GM18499 (cell line): ENCODE data around the gene POU5F2.

Source experiments
- ATAC-seq: cut with Tn5 transposase; IDR thresholded peaks from one replicate; pipeline ENCODE4 v1.9.1; 2021; ENCODE audit warnings: moderate number of reproducible peaks; ENCODE audit not compliant: insufficient read depth, unreplicated experiment

POU5F2 gene

GRCh38 chr5:93741136-93741811 lies at the start of gene POU5F2:
TSS of gene POU5F2 (minus strand) at chr5:93741600. CDS start at chr5:93741563, 37 bp downstream.
- ATAC-seq, result no peak

GRCh38 chr5:93790401-93790800 lies 49.0 kb upstream of the POU5F2 start:
- no peak for ATAC-seq

- ATAC-seq, result no peak
These were observed 48.0 kb upstream of the POU5F2 start for GRCh38 chr5:93789173-93790067.

- no peak for ATAC-seq
These were observed 46.2 kb upstream of the POU5F2 start for GRCh38 chr5:93787598-93787997.

GRCh38 chr5:93785475-93785874 lies 44.1 kb upstream of the POU5F2 start:
- ATAC-seq, result no peak

- ATAC-seq, result no peak
These were observed 41.6 kb upstream of the POU5F2 start for GRCh38 chr5:93782978-93783377.

- ATAC-seq, result no peak
These were observed 36.2 kb upstream of the POU5F2 start for GRCh38 chr5:93777620-93778019.

- no peak for ATAC-seq
These were observed 15.0 kb upstream of the POU5F2 start for GRCh38 chr5:93756372-93756771.

GRCh38 chr5:93755716-93756115 lies 14.3 kb upstream of the POU5F2 start:
- no peak for ATAC-seq

GRCh38 chr5:93748875-93749397 lies 7.5 kb upstream of the POU5F2 start:
- no peak for ATAC-seq

- no peak for ATAC-seq
These were observed 5.1 kb upstream of the POU5F2 start for GRCh38 chr5:93746406-93747056.

- no peak for ATAC-seq
These were observed 5.1 kb downstream of the POU5F2 start for GRCh38 chr5:93736284-93736683.

GRCh38 chr5:93735378-93735777 lies 6.0 kb downstream of the POU5F2 start:
- no peak for ATAC-seq

GRCh38 chr5:93731987-93732386 lies 9.4 kb downstream of the POU5F2 start:
- ATAC-seq, result no peak

- no peak for ATAC-seq
These were observed 14.8 kb downstream of the POU5F2 start for GRCh38 chr5:93726595-93726994.

GRCh38 chr5:93724791-93725190 lies 16.6 kb downstream of the POU5F2 start:
- no peak for ATAC-seq

- no peak for ATAC-seq
These were observed 17.7 kb downstream of the POU5F2 start for GRCh38 chr5:93723681-93724080.

- ATAC-seq, result no peak
These were observed 18.4 kb downstream of the POU5F2 start for GRCh38 chr5:93723005-93723404.

GRCh38 chr5:93722588-93722987 lies 18.8 kb downstream of the POU5F2 start:
- ATAC-seq, result no peak

- no peak for ATAC-seq
These were observed 19.9 kb downstream of the POU5F2 start for GRCh38 chr5:93721511-93721910.

- ATAC-seq, result no peak
These were observed 20.3 kb downstream of the POU5F2 start for GRCh38 chr5:93721071-93721470.
